Adipocyte (in vitro differentiated cells): ENCODE measurements around the gene SELENOV.

Source experiments
- DNase-seq: peaks from one replicate; pipeline ENCODE4 v3.0.0-alpha.2; 2015; ENCODE audit warnings: low read depth
- H3K27me3 ChIP-seq: replicated peaks from 2 replicates; pipeline ENCODE4 v1.7.0; 2013; ENCODE audit warnings: mild to moderate bottlenecking, low read length, moderate library complexity; ENCODE audit not compliant: control insufficient read depth, insufficient read depth
- H3K36me3 ChIP-seq: 2 replicates; pipeline ENCODE4 v1.7.0; 2013; ENCODE audit warnings: low read length, mild to moderate bottlenecking, moderate library complexity; ENCODE audit not compliant: control insufficient read depth, insufficient read depth, severe bottlenecking
- H3K4me1 ChIP-seq: 2 replicates; pipeline ENCODE4 v1.7.0; 2013; ENCODE audit warnings: mild to moderate bottlenecking, low read length, moderate library complexity; ENCODE audit not compliant: control insufficient read depth, insufficient read depth
- H3K4me3 ChIP-seq: 2 replicates; pipeline ENCODE4 v1.7.0; 2013; ENCODE audit warnings: mild to moderate bottlenecking, low read length, moderate library complexity
- H3K9ac ChIP-seq: 2 replicates; pipeline ENCODE4 v1.7.0; 2013; ENCODE audit warnings: mild to moderate bottlenecking, low read length, moderate library complexity
- H3K9me3 ChIP-seq: 2 replicates; pipeline ENCODE4 v1.7.0; 2013; ENCODE audit warnings: mild to moderate bottlenecking, low read length, moderate library complexity; ENCODE audit not compliant: control insufficient read depth

Gene SELENOV

DNA sequence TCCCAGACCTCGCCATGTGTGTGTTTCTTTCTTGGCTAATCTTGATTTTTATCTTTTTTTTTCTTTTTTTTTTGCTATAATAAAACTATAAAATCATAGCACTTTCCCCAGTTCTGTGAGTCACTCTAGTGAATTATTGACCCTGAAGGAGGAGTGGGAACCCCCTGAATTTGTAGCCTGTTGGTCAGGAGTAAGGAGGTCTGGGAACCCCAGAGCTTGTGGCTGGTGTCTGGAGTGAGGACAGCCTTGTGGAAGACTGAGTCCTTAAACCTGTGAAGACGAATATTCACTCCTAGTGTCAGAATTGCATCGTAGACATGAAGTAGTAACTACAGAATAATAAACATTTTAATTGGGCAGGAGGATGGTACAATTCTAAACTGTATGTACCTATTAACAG is 10.3 kb downstream of the SELENOV start:
- no peaks in the 10 kb centered on the region for H3K9me3 ChIP-seq
- no peak overlapping the region for H3K9ac ChIP-seq
- DNase-seq, result no peak
- no peaks in the 10 kb centered on the region for H3K27me3 ChIP-seq
- no peaks in the 10 kb centered on the region for H3K4me1 ChIP-seq
- no peak overlapping the region for H3K4me3 ChIP-seq
- no peaks in the 10 kb centered on the region for H3K36me3 ChIP-seq

DNA sequence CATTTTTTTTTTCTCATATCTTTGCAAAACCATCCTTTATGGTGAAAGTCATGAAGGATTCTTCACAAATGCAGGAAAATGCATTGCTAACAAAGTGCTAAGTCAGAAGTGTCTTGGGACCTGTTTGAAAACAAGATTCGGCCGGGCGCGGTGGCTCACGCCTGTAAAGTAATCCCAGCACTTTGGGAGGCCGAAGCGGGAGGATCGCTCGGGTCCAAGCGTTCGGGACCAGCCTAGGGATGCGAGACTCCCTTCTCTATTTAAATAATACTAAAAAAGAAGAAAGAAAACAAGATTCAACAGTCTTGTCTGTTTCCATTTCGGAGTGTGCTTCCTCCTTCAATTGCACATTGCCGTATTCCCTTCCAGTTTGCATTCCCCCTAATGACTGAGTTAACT is 16.9 kb downstream of the SELENOV start:
- no peaks in the 10 kb centered on the region for H3K27me3 ChIP-seq
- no peak for DNase-seq
- H3K9me3 ChIP-seq, result no peaks in the 10 kb centered on the region
- no peaks in the 10 kb centered on the region for H3K36me3 ChIP-seq
- peaks cover 7% of the 10 kb centered on the region for H3K4me1 ChIP-seq
- H3K9ac ChIP-seq, result peak overlapping the region; percentile 94
- H3K4me3 ChIP-seq, result peak overlapping the region; percentile 96

DNA sequence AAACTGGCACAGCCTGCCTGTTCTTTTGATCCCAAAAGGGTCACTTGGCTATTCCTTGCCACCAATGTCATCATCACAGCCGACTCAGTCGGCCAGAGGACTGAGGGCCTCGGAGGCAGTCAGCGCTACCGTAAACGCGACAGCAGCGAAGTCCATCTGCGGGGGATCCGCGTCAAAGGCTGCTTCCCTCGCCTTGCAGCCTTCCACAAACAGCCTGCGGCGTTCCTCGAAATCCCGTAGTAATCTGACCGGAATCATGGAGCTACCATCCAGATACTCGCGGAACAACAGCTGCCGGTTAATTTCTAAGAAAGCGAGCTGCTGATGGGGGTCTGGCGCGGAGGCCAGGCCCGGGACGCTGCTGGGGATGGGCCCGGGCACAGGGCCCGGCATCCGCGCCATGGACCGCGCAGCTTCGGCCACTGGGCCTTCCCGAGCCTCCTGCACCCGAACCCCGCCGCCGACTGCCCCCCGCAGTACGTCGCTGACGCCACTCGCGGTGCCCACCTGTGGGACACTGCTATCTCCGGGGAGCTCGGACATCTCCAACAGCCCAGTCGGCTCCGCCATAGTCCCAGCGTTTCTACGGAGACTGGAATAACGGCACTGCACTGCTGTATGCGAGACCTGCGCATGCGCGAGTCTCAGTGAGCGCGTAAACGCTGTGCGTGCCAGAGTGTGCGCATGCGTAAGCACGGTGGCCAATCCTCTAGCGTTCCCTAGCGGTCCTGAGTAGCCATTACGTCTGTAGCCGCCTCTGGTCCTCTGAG is 17.5 kb downstream of the SELENOV start, which contains the start of gene EID2B:
Gene EID2B, minus strand, starts transcription at position 620 of the 770 bp plus-strand sequence. Its CDS starts 50 bp downstream, at position 570.
- Histone ChIP-seq H3K4me3 (peak within 1 kb of the TSS; percentile 96), H3K27me3 (no peaks in the 10 kb centered on the region), H3K36me3 (no peaks in the 10 kb centered on the region), H3K4me1 (peaks cover 7% of the 10 kb centered on the region), H3K9ac (peak within 1 kb of the TSS; percentile 94), H3K9me3 (no peaks in the 10 kb centered on the region)
- peak; percentile 99 for DNase-seq

- H3K4me3 ChIP-seq, result peak overlapping the region; percentile 96
- H3K36me3 ChIP-seq, result no peaks in the 10 kb centered on the region
- H3K4me1 ChIP-seq, result peaks cover 8% of the 10 kb centered on the region
- H3K9ac ChIP-seq, result peak overlapping the region; percentile 24
- DNase-seq, result no peak
- no peaks in the 10 kb centered on the region for H3K27me3 ChIP-seq
- no peaks in the 10 kb centered on the region for H3K9me3 ChIP-seq
Observed at GRCh38 chr19:39533003-39533512, 18.1 kb downstream of the SELENOV start.

DNA sequence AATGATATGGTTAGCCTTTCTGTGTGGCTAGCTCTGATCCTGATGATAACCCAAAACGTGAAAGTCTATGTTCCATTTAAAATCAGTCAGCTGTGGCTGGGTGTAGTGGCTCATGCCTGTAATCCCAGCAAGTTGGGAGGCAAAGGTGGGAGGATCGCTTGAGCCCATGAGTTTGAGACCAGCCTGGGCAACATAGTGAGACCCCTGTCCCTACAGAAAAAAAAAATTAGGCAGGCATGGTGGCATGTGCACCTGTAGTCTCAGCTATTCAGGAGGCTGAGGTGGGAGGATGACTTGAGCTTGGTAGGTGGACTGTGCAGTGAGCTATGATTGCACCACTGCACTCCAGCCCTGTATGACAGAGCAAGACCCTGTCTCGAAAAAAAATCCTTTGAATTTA is 18.9 kb downstream of the SELENOV start:
- Histone ChIP-seq H3K4me3 (no peak overlapping the region), H3K27me3 (no peaks in the 10 kb centered on the region), H3K9ac (no peak overlapping the region), H3K9me3 (no peaks in the 10 kb centered on the region), H3K36me3 (no peaks in the 10 kb centered on the region), H3K4me1 (peaks cover 15% of the 10 kb centered on the region)
- DNase-seq, result no peak

GRCh38 chr19:39539165-39539517 is 24.2 kb downstream of the SELENOV start:
- peak overlapping the region; percentile 87 for H3K9ac ChIP-seq
- H3K4me3 ChIP-seq, result peak overlapping the region; percentile 86
- no peaks in the 10 kb centered on the region for H3K27me3 ChIP-seq
- H3K9me3 ChIP-seq, result no peaks in the 10 kb centered on the region
- no peak for DNase-seq
- H3K36me3 ChIP-seq, result no peaks in the 10 kb centered on the region
- peaks cover 16% of the 10 kb centered on the region for H3K4me1 ChIP-seq

GRCh38 chr19:39539518-39540332 is 24.8 kb downstream of the SELENOV start, which contains the start of gene EID2:
Gene EID2 (minus strand): TSS chr19:39540161. CDS start chr19:39540079, 82 bp downstream.
- no peaks in the 10 kb centered on the region for H3K27me3 ChIP-seq
- no peaks in the 10 kb centered on the region for H3K36me3 ChIP-seq
- no peaks in the 10 kb centered on the region for H3K9me3 ChIP-seq
- peak within 1 kb of the TSS; percentile 87 for H3K9ac ChIP-seq
- peak; percentile 98 for DNase-seq
- H3K4me1 ChIP-seq, result peaks cover 16% of the 10 kb centered on the region
- H3K4me3 ChIP-seq, result peak within 1 kb of the TSS; percentile 86

- peak overlapping the region; percentile 86 for H3K4me3 ChIP-seq
- H3K27me3 ChIP-seq, result no peaks in the 10 kb centered on the region
Observed at GRCh38 chr19:39540333-39540673, 25.4 kb downstream of the SELENOV start.

GRCh38 chr19:39542206-39542605 is 27.3 kb downstream of the SELENOV start:
- H3K4me3 ChIP-seq, result no peak overlapping the region
- DNase-seq, result no peak

More at GRCh38 chr19:39540333-39540673, 25.4 kb downstream of the SELENOV start:
- Histone ChIP-seq H3K4me1 (peaks cover 16% of the 10 kb centered on the region), H3K9me3 (no peaks in the 10 kb centered on the region), H3K9ac (peak overlapping the region; percentile 87), H3K36me3 (no peaks in the 10 kb centered on the region)
- DNase-seq, result no peak

DNA sequence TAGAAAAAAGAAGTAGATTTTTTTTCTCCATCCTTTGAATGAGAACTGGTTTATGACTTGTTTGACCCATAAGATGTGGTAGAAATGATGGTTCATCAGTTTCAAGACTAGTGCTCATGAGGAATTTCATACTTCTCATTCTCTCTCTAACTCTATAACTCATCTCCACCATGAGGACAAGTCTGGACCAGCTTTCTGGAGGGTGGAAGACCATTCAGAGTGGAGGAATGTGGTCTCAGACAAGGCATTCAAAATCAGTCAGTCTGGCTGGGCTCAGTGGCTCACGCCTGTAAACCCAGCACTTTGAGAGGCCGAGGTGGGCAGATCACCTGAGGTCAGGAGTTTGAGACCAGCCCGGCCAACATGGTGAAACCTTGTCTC is 28.5 kb downstream of the SELENOV start:
- no peaks in the 10 kb centered on the region for H3K9me3 ChIP-seq
- peaks cover 11% of the 10 kb centered on the region for H3K4me1 ChIP-seq
- no peak overlapping the region for H3K9ac ChIP-seq
- no peaks in the 10 kb centered on the region for H3K36me3 ChIP-seq
- no peak overlapping the region for H3K4me3 ChIP-seq
- DNase-seq, result no peak
- H3K27me3 ChIP-seq, result peaks cover 13% of the 10 kb centered on the region

More at GRCh38 chr19:39542206-39542605, 27.3 kb downstream of the SELENOV start:
- no peaks in the 10 kb centered on the region for H3K9me3 ChIP-seq
- peaks cover 16% of the 10 kb centered on the region for H3K4me1 ChIP-seq
- no peak overlapping the region for H3K9ac ChIP-seq
- no peaks in the 10 kb centered on the region for H3K36me3 ChIP-seq
- H3K27me3 ChIP-seq, result peaks cover 12% of the 10 kb centered on the region

- Histone ChIP-seq H3K4me3 (no peak overlapping the region), H3K9me3 (no peaks in the 10 kb centered on the region), H3K27me3 (peaks cover 13% of the 10 kb centered on the region), H3K36me3 (no peaks in the 10 kb centered on the region), H3K9ac (no peak overlapping the region), H3K4me1 (peaks cover 4% of the 10 kb centered on the region)
- DNase-seq, result peak; percentile 39
Observed at GRCh38 chr19:39544226-39544903, 29.4 kb downstream of the SELENOV start.
